Measurements from ENCODE around the gene DPP6. TPM values are rescaled to one million over a fixed set of nuclear protein-coding genes. Genes with fewer than 3 reads are reported as not detected.
A peak's percentile ranks its signal among the peaks of the same experiment; 100 is the strongest.

The DPP6 gene
- total RNA-seq, 2 donors from 2014 or later = 0.05 to 38.7 TPM

- no peaks in the 10 kb centered on the region for H3K36me3 ChIP-seq
- no peak overlapping the region for H3K4me3 ChIP-seq
- 95% methylated on average over 3 of the region's 3 CpGs for WGBS
- H3K27me3 ChIP-seq (replicated peaks; ENCODE audit: insufficient read depth) = no peaks in the 10 kb centered on the region
- no peak for TF ChIP-seq CTCF (IDR thresholded peaks at IDR 0.05)
- intact Hi-C loops (cut with DNase I) = no loop called here
- no peaks in the 10 kb centered on the region for H3K4me1 ChIP-seq (replicated peaks)
- H3K9me3 ChIP-seq = no peaks in the 10 kb centered on the region
- H3K27ac ChIP-seq = no peak overlapping the region
- DNase-seq (ENCODE audit: low spot score) = no peak
Observed at GRCh38 chr7:154690411-154690810, 638.2 kb downstream of the DPP6 start.

- intact Hi-C loops (cut with DNase I) = no loop called here
- Histone ChIP-seq H3K4me3 (no peak overlapping the region), H3K36me3 (no peaks in the 10 kb centered on the region), H3K9me3 (no peaks in the 10 kb centered on the region), H3K27me3 (replicated peaks; ENCODE audit: insufficient read depth) (no peaks in the 10 kb centered on the region), H3K27ac (no peak overlapping the region), H3K4me1 (replicated peaks) (no peaks in the 10 kb centered on the region)
- TF ChIP-seq POLR2A (IDR thresholded peaks at IDR 0.05) = no peak
- TF ChIP-seq POLR2AphosphoS5 (IDR thresholded peaks at IDR 0.05) = no peak
- TF ChIP-seq CTCF (IDR thresholded peaks at IDR 0.05) = no peak
- no peak for DNase-seq (ENCODE audit: low spot score)
- WGBS = 91% methylated on average over 4 of the region's 4 CpGs
Observed at GRCh38 chr7:154693661-154694060, 641.5 kb downstream of the DPP6 start.

GRCh38 chr7:154695836-154696235 lies 643.6 kb downstream of the DPP6 start:
- intact Hi-C loops (cut with DNase I) = no loop called here
- WGBS = 93% methylated on average over 11 of the region's 14 CpGs
- no peak for DNase-seq (ENCODE audit: low spot score)

GRCh38 chr7:154696556-154696955 lies 644.4 kb downstream of the DPP6 start:
- WGBS = 95% methylated on average over 8 of the region's 8 CpGs
- TF ChIP-seq POLR2AphosphoS5 (IDR thresholded peaks at IDR 0.05) = no peak
- no peak for TF ChIP-seq CTCF (IDR thresholded peaks at IDR 0.05)
- TF ChIP-seq POLR2A (IDR thresholded peaks at IDR 0.05) = no peak
- intact Hi-C loops (cut with DNase I) = no loop called here

More at GRCh38 chr7:154695836-154696235, 643.6 kb downstream of the DPP6 start:
- Histone ChIP-seq H3K9me3 (no peaks in the 10 kb centered on the region), H3K27me3 (replicated peaks; ENCODE audit: insufficient read depth) (no peaks in the 10 kb centered on the region), H3K4me1 (replicated peaks) (no peaks in the 10 kb centered on the region), H3K4me3 (no peak overlapping the region), H3K36me3 (no peaks in the 10 kb centered on the region), H3K27ac (no peak overlapping the region)
- no peak for TF ChIP-seq POLR2AphosphoS5 (IDR thresholded peaks at IDR 0.05)
- no peak for TF ChIP-seq POLR2A (IDR thresholded peaks at IDR 0.05)
- no peak for TF ChIP-seq CTCF (IDR thresholded peaks at IDR 0.05)

GRCh38 chr7:154698726-154699291 lies 646.6 kb downstream of the DPP6 start:
- Histone ChIP-seq H3K9me3 (no peaks in the 10 kb centered on the region), H3K36me3 (no peaks in the 10 kb centered on the region), H3K4me3 (no peak overlapping the region), H3K27me3 (replicated peaks; ENCODE audit: insufficient read depth) (no peaks in the 10 kb centered on the region), H3K27ac (no peak overlapping the region), H3K4me1 (replicated peaks) (no peaks in the 10 kb centered on the region)
- no peak for DNase-seq (ENCODE audit: low spot score)
- no peak for TF ChIP-seq POLR2AphosphoS5 (IDR thresholded peaks at IDR 0.05)
- peak in 1 of 4 experiments; percentile 17 for TF ChIP-seq CTCF (IDR thresholded peaks at IDR 0.05)
- 58% methylated on average over 13 of the region's 13 CpGs for WGBS
- intact Hi-C loops (cut with DNase I) = no loop called here

More at GRCh38 chr7:154696556-154696955, 644.4 kb downstream of the DPP6 start:
- Histone ChIP-seq H3K9me3 (no peaks in the 10 kb centered on the region), H3K27me3 (replicated peaks; ENCODE audit: insufficient read depth) (no peaks in the 10 kb centered on the region), H3K4me3 (no peak overlapping the region), H3K36me3 (no peaks in the 10 kb centered on the region), H3K4me1 (replicated peaks) (no peaks in the 10 kb centered on the region), H3K27ac (no peak overlapping the region)
- DNase-seq (ENCODE audit: low spot score) = no peak
